Endothelial cell of umbilical vein (primary cell): ENCODE data around the gene CAPN1. TPM values are rescaled to one million over a fixed set of nuclear protein-coding genes. Genes with fewer than 3 reads are reported as not detected.

Experiments
- BruUV-seq: library from RNA; stranded (reverse); fragments of 400-500 nt; replicated peaks from 2 replicates; lab custom pipeline; 2021; lab: Mats Ljungman, UMichigan
- CTCF ChIA-PET: fragments of 300-600, 350-600 bp; sonication (Branson Sonifier 250); formaldehyde crosslinking; loops from one replicate; lab custom pipeline; 2021; ENCODE audit warnings: antibody characterized with exemption, inconsistent platforms; lab: Charles Lee
- POLR2A ChIA-PET: fragments of 300-600, 350-600 bp; sonication (Branson Sonifier 250); formaldehyde crosslinking; loops from one replicate; lab custom pipeline; 2021; ENCODE audit warnings: antibody characterized with exemption, inconsistent platforms; lab: Charles Lee
- DNase-seq: peaks from one replicate; pipeline ENCODE4 v3.0.0-alpha.2; 2011; ENCODE audit warnings: low read depth, low spot score
- FAIRE-seq: peaks from 2 replicates; lab custom pipeline; 2011; peaks lifted over from hg19 to GRCh38; lab: Jason Lieb, UNC
- H2AFZ ChIP-seq: 2 replicates; pipeline ENCODE4 v1.6.0; 2012; ENCODE audit warnings: low read depth, low read length, control low read depth, inconsistent platforms
- H3K27ac ChIP-seq: 2 replicates; pipeline ENCODE4 v1.5.1; 2011; ENCODE audit warnings: low read depth, mild to moderate bottlenecking, control low read depth, low read length, moderate library complexity; ENCODE audit not compliant: insufficient read depth
- H3K27me3 ChIP-seq, 2 experiments: 2 replicates each; pipeline versions ENCODE4 v1.6.0 to v1.6.1; 2011; ENCODE audit warnings: low read length in 2 of 2, mixed read lengths in 1 of 2; ENCODE audit not compliant: control insufficient read depth in 2 of 2, insufficient read depth in 2 of 2
- H3K36me3 ChIP-seq, 2 experiments: 2 replicates in 1 of 2; 3 replicates in 1 of 2; pipeline ENCODE4 v1.5.1; 2011; ENCODE audit warnings: low read length in 2 of 2, mild to moderate bottlenecking in 1 of 2, moderate library complexity in 1 of 2; ENCODE audit not compliant: control insufficient read depth in 2 of 2, insufficient read depth in 2 of 2; ENCODE audit errors: extremely low read depth in 1 of 2
- H3K4me1 ChIP-seq: 3 replicates; pipeline ENCODE4 v1.5.1; 2011; ENCODE audit warnings: mild to moderate bottlenecking, low read length; ENCODE audit not compliant: control insufficient read depth, insufficient read depth; ENCODE audit errors: extremely low read depth
- H3K4me2 ChIP-seq: 2 replicates; pipeline ENCODE4 v1.6.1; 2011; ENCODE audit warnings: low read length, control low read depth, mixed read lengths; ENCODE audit not compliant: insufficient read depth
- H3K4me3 ChIP-seq, 3 experiments: fragments of 200-600 bp in 1 of 3; sonication (generic), shearing (Covaris generic) in 1 of 3; replicated peaks in 1 of 3; 2 replicates each; pipeline ENCODE4 v1.5.1; 2011 to 2016; ENCODE audit warnings: control low read depth in 3 of 3, low read length in 3 of 3, mild to moderate bottlenecking in 2 of 3, inconsistent platforms in 1 of 3, low read depth in 1 of 3, moderate library complexity in 1 of 3; ENCODE audit not compliant: insufficient read depth in 1 of 3
- H3K79me2 ChIP-seq: 2 replicates; pipeline ENCODE4 v1.6.0; 2012; ENCODE audit warnings: low read length, inconsistent platforms; ENCODE audit not compliant: control insufficient read depth, insufficient read depth
- H3K9ac ChIP-seq: replicated peaks from 2 replicates; pipeline ENCODE3; 2011; ENCODE audit warnings: low read length, control low read depth; ENCODE audit not compliant: insufficient read depth; ENCODE audit errors: extremely low read depth
- H3K9me1 ChIP-seq: replicated peaks from 3 replicates; pipeline ENCODE4 v1.6.0; 2011; ENCODE audit warnings: mild to moderate bottlenecking, low read length; ENCODE audit not compliant: control insufficient read depth, insufficient read depth; ENCODE audit errors: extremely low read depth
- H3K9me3 ChIP-seq: replicated peaks from 2 replicates; pipeline ENCODE4 v1.5.1; 2012; ENCODE audit warnings: low read length, inconsistent platforms; ENCODE audit not compliant: control insufficient read depth, insufficient read depth
- H4K20me1 ChIP-seq: replicated peaks from 2 replicates; pipeline ENCODE3; 2011; ENCODE audit warnings: mild to moderate bottlenecking, low read length; ENCODE audit not compliant: control insufficient read depth, insufficient read depth; ENCODE audit errors: extremely low read depth
- CTCF ChIP-seq, 2 donors: IDR thresholded peaks; 1 replicate in 1 of 2; 2 replicates in 1 of 2; pipeline ENCODE4 v1.5.1; 2011; ENCODE audit warnings: low read length in 2 of 2, mild to moderate bottlenecking in 2 of 2, moderate library complexity in 2 of 2, control low read depth in 1 of 2, inconsistent platforms in 1 of 2, low read depth in 1 of 2; ENCODE audit not compliant: insufficient read depth in 1 of 2; ENCODE audit errors: extremely low read depth in 1 of 2
- EZH2 ChIP-seq: IDR thresholded peaks from 2 replicates; pipeline ENCODE4 v1.6.1; 2012; ENCODE audit warnings: borderline replicate concordance, low read depth, mild to moderate bottlenecking, moderate library complexity, low read length, inconsistent platforms; ENCODE audit not compliant: severe bottlenecking
- FOS ChIP-seq: IDR thresholded peaks from 2 replicates; pipeline ENCODE4 v1.6.1; 2011; ENCODE audit warnings: mild to moderate bottlenecking, low read length, moderate library complexity, borderline replicate concordance; ENCODE audit not compliant: insufficient read depth
- GATA2 ChIP-seq: IDR thresholded peaks from 2 replicates; pipeline ENCODE4 v1.7.0; 2011; ENCODE audit warnings: low read depth, mild to moderate bottlenecking, moderate library complexity, mixed read lengths, low read length; ENCODE audit not compliant: insufficient read length, insufficient read depth
- JUN ChIP-seq: IDR thresholded peaks from 2 replicates; pipeline ENCODE4 v1.6.1; 2011; ENCODE audit warnings: borderline replicate concordance, low read depth; ENCODE audit not compliant: insufficient read length, insufficient read depth
- MAX ChIP-seq: IDR thresholded peaks from 2 replicates; pipeline ENCODE4 v1.6.1; 2011; ENCODE audit not compliant: insufficient read depth, insufficient read length
- MYC ChIP-seq: IDR thresholded peaks from one replicate; pipeline ENCODE4 v1.6.1; 2011; ENCODE audit warnings: mild to moderate bottlenecking, low read depth, low read length
- POLR2A ChIP-seq: IDR thresholded peaks from 2 replicates; pipeline ENCODE4 v1.6.1; 2012; ENCODE audit warnings: low read depth, mild to moderate bottlenecking, control low read depth, low read length
- POLR2AphosphoS5 ChIP-seq: IDR thresholded peaks from 2 replicates; pipeline ENCODE4 v1.6.1; 2012; ENCODE audit warnings: low read depth, mild to moderate bottlenecking, control low read depth, low read length, moderate library complexity; ENCODE audit not compliant: insufficient read depth
- dilution Hi-C: fragments of 300-500 bp; cut with MboI; formaldehyde crosslinking; loops from one replicate; pipeline ENCODE4 v1.15.0; 2019; ENCODE audit warnings: low sequenced_read_pairs; ENCODE audit not compliant: extremely low pct_ligation_motif_present
- intact Hi-C: fragments of 100-400 bp; cut with micrococcal nuclease; formaldehyde crosslinking; loops from one replicate; pipeline ENCODE4 v1.10.0; 2022
- polyA plus RNA-seq, 4 experiments: library from polyadenylated mRNA; depleted of rRNA in 3 of 4; stranded (reverse) in 3 of 4; unstranded in 1 of 4; fragments of >200 nt; gene quantifications; 2 replicates each; pipeline versions ENCODE4 v1.2.1 to v1.2.3, GENCODE V29; 2011 to 2012; ENCODE audit warnings: missing spikeins in 1 of 4
- total RNA-seq: library from RNA; stranded (reverse); gene quantifications from 2 replicates; pipeline ENCODE4 v1.2.3, GENCODE V29; 2021

Gene CAPN1
- total and polyA plus RNA-seq, 2 donors (not counting 3 experiments of a cell fraction or from before 2014, with no cell fraction given) = 217 to 218 TPM

DNA sequence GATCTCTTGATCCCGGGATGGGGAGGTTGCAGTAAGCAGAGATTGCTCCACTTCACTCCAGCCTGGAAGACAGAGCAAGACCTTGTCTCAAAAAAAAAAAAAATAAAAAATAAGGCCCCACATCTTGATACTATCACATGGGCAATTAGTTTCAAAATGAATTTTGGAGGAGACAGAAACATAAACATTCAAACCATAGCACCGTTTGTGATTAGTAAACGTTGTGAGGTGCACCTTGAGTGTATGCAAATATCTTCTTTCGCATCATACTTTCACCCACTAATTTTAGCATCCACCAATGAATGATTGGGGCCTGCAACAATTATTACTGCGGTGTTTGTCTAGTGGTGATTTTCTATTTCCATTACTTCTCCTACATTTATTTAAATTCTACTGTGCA lies 22.7 kb upstream of the CAPN1 start:
- CTCF ChIA-PET = no interaction called here
- H3K4me3 ChIP-seq = no peak overlapping the region
- H2AFZ ChIP-seq = no peak overlapping the region
- dilution Hi-C loops = no loop called here
- BruUV-seq = no TSS peak
- no peaks in the 10 kb centered on the region for H3K79me2 ChIP-seq
- no peaks in the 10 kb centered on the region for H3K27me3 ChIP-seq
- no peak overlapping the region for H3K4me2 ChIP-seq
- intact Hi-C loops = no loop called here
- TF ChIP-seq POLR2AphosphoS5 = no peak
- TF ChIP-seq MYC = no peak
- no peak for TF ChIP-seq EZH2
- TF ChIP-seq FOS = no peak
- TF ChIP-seq POLR2A = no peak
- no peak for TF ChIP-seq MAX
- no peak for TF ChIP-seq GATA2
- no peak for TF ChIP-seq JUN
- no peak for TF ChIP-seq CTCF (IDR thresholded peaks at IDR 0.05; ENCODE audit: extremely low read depth in 1 of 2, insufficient read depth in 1 of 2, low read depth in 1 of 2, low read length in 2 of 2)
- H3K9me1 ChIP-seq = no peaks in the 10 kb centered on the region
- H3K9ac ChIP-seq = no peak overlapping the region
- H4K20me1 ChIP-seq = no peaks in the 10 kb centered on the region
- POLR2A ChIA-PET = no interaction called here
- no peak for FAIRE-seq
- no peaks in the 10 kb centered on the region for H3K4me1 ChIP-seq
- H3K36me3 ChIP-seq = no peaks in the 10 kb centered on the region
- H3K9me3 ChIP-seq = no peaks in the 10 kb centered on the region
- H3K27ac ChIP-seq = no peak overlapping the region
- no peak for DNase-seq
